Activated T-cell treated with anti-CD3 and anti-CD28 coated beads, Interleukin-2, amount 50 U/mL, for 72 hours (primary cell): Measurements from ENCODE around the gene MLPH. TPM values are rescaled to one million over a fixed set of nuclear protein-coding genes. Genes with fewer than 3 reads are reported as not detected.
A peak's percentile ranks its signal among the peaks of the same experiment; 100 is the strongest.

Experiments used
- ATAC-seq, 2 donors: fragments of 150-1000 bp; cut with Tn5 transposase; replicated peaks in 1 of 2; 2 replicates each; pipeline ENCODE4 v1.10.0; 2021; ENCODE audit warnings: moderate library complexity in 2 of 2, mild to moderate bottlenecking in 1 of 2
- DNase-seq, 2 donors: peaks; one replicate each; pipeline ENCODE4 v3.0.0; 2021 to 2022; ENCODE audit warnings: mixed read lengths in 1 of 2
- H3K27ac Mint-ChIP-seq: one replicate; pipeline ENCODE4 v1.8.0; 2022; ENCODE audit warnings: mild to moderate bottlenecking, moderate library complexity, mixed read lengths
- H3K27me3 Mint-ChIP-seq: one replicate; pipeline ENCODE4 v1.8.0; 2022; ENCODE audit warnings: low read depth, mixed read lengths
- H3K36me3 Mint-ChIP-seq, 2 donors: one replicate each; pipeline ENCODE4 v1.8.0; 2022; ENCODE audit warnings: mixed read lengths in 2 of 2, mild to moderate bottlenecking in 1 of 2; ENCODE audit not compliant: insufficient read depth in 2 of 2
- H3K4me1 Mint-ChIP-seq: one replicate; pipeline ENCODE4 v1.8.0; 2022; ENCODE audit warnings: low read depth, mixed read lengths
- H3K4me3 Mint-ChIP-seq, 2 donors: one replicate each; pipeline ENCODE4 v1.8.0; 2022; ENCODE audit warnings: mild to moderate bottlenecking in 2 of 2, mixed read lengths in 2 of 2, moderate library complexity in 2 of 2
- H3K9me3 Mint-ChIP-seq, 2 donors: one replicate each; pipeline ENCODE4 v1.8.0; 2022; ENCODE audit warnings: mixed read lengths in 2 of 2
- total RNA-seq, 2 donors: library from RNA; stranded (reverse); gene quantifications; one replicate each; pipeline ENCODE4 v1.2.3, GENCODE V29; 2022

MLPH gene
- total RNA-seq, 2 donors from 2014 or later: 0.36 TPM; not detected in 1

GRCh38 chr2:237474931-237475703 lies 11.9 kb upstream of the MLPH start:
- peak; percentile 85 to 87 for ATAC-seq
- peak overlapping the region; percentile 79 for H3K27ac Mint-ChIP-seq
- H3K4me3 Mint-ChIP-seq: peak overlapping the region; percentile 89
- H3K36me3 Mint-ChIP-seq: no peaks in the 10 kb centered on the region
- H3K27me3 Mint-ChIP-seq: peaks cover 24% of the 10 kb centered on the region
- DNase-seq: peak; percentile 79 to 85
- H3K4me1 Mint-ChIP-seq: peaks cover 20% of the 10 kb centered on the region
- H3K9me3 Mint-ChIP-seq: no peaks in the 10 kb centered on the region

GRCh38 chr2:237475704-237476141 lies 11.3 kb upstream of the MLPH start:
- peak; percentile 55 to 70 for DNase-seq
- H3K4me3 Mint-ChIP-seq: peak overlapping the region; percentile 75 to 83
- peaks cover 29% of the 10 kb centered on the region for H3K27me3 Mint-ChIP-seq
- H3K36me3 Mint-ChIP-seq: no peaks in the 10 kb centered on the region
- H3K27ac Mint-ChIP-seq: peak overlapping the region; percentile 75
- ATAC-seq: peak; percentile 79 to 81
- peaks cover 20% of the 10 kb centered on the region for H3K4me1 Mint-ChIP-seq
- H3K9me3 Mint-ChIP-seq: no peaks in the 10 kb centered on the region

- DNase-seq: no peak
- no peaks in the 10 kb centered on the region for H3K9me3 Mint-ChIP-seq
- no peaks in the 10 kb centered on the region for H3K36me3 Mint-ChIP-seq
- H3K27me3 Mint-ChIP-seq: peaks cover 45% of the 10 kb centered on the region
- no peak overlapping the region for H3K4me3 Mint-ChIP-seq
- H3K27ac Mint-ChIP-seq: no peak overlapping the region
- ATAC-seq: no peak
- peaks cover 20% of the 10 kb centered on the region for H3K4me1 Mint-ChIP-seq
These were observed 9.0 kb upstream of the MLPH start for GRCh38 chr2:237478095-237478494.

- no peak overlapping the region for H3K4me3 Mint-ChIP-seq
- no peak for ATAC-seq
- no peak overlapping the region for H3K27ac Mint-ChIP-seq
- H3K4me1 Mint-ChIP-seq: peaks cover 15% of the 10 kb centered on the region
- no peaks in the 10 kb centered on the region for H3K9me3 Mint-ChIP-seq
- no peaks in the 10 kb centered on the region for H3K36me3 Mint-ChIP-seq
- DNase-seq: no peak
- H3K27me3 Mint-ChIP-seq: peaks cover 46% of the 10 kb centered on the region
These were observed 8.1 kb upstream of the MLPH start for GRCh38 chr2:237478979-237479378.

GRCh38 chr2:237479747-237480146 lies 7.3 kb upstream of the MLPH start:
- Mint-ChIP-seq H3K9me3 (no peaks in the 10 kb centered on the region), H3K27me3 (peaks cover 53% of the 10 kb centered on the region), H3K27ac (no peak overlapping the region), H3K36me3 (no peaks in the 10 kb centered on the region), H3K4me1 (peaks cover 10% of the 10 kb centered on the region), H3K4me3 (no peak overlapping the region)
- no peak for DNase-seq
- no peak for ATAC-seq

GRCh38 chr2:237480556-237480955 lies 6.5 kb upstream of the MLPH start:
- peaks cover 10% of the 10 kb centered on the region for H3K4me1 Mint-ChIP-seq
- ATAC-seq (no peak), DNase-seq (no peak)
- no peaks in the 10 kb centered on the region for H3K9me3 Mint-ChIP-seq
- H3K27ac Mint-ChIP-seq: no peak overlapping the region
- peaks cover 59% of the 10 kb centered on the region for H3K27me3 Mint-ChIP-seq
- H3K36me3 Mint-ChIP-seq: no peaks in the 10 kb centered on the region
- no peak overlapping the region for H3K4me3 Mint-ChIP-seq

GRCh38 chr2:237480988-237481525 lies 6.0 kb upstream of the MLPH start:
- no peaks in the 10 kb centered on the region for H3K36me3 Mint-ChIP-seq

GRCh38 chr2:237482485-237482884 lies 4.6 kb upstream of the MLPH start:
- H3K9me3 Mint-ChIP-seq: no peaks in the 10 kb centered on the region
- ATAC-seq: no peak
- no peaks in the 10 kb centered on the region for H3K4me1 Mint-ChIP-seq
- H3K27me3 Mint-ChIP-seq: peaks cover 50% of the 10 kb centered on the region
- no peaks in the 10 kb centered on the region for H3K36me3 Mint-ChIP-seq
- no peak overlapping the region for H3K27ac Mint-ChIP-seq
- H3K4me3 Mint-ChIP-seq: no peak overlapping the region
- no peak for DNase-seq

More at GRCh38 chr2:237480988-237481525, 6.0 kb upstream of the MLPH start:
- Mint-ChIP-seq H3K4me3 (no peak overlapping the region), H3K27me3 (peaks cover 62% of the 10 kb centered on the region), H3K9me3 (no peaks in the 10 kb centered on the region), H3K27ac (no peak overlapping the region), H3K4me1 (peaks cover 6% of the 10 kb centered on the region)
- DNase-seq: no peak
- no peak for ATAC-seq

- no peak for DNase-seq
- H3K4me1 Mint-ChIP-seq: no peaks in the 10 kb centered on the region
- ATAC-seq: no peak
- no peak overlapping the region for H3K27ac Mint-ChIP-seq
- no peak overlapping the region for H3K4me3 Mint-ChIP-seq
- no peaks in the 10 kb centered on the region for H3K36me3 Mint-ChIP-seq
- H3K27me3 Mint-ChIP-seq: peaks cover 52% of the 10 kb centered on the region
- no peaks in the 10 kb centered on the region for H3K9me3 Mint-ChIP-seq
These were observed 3.9 kb upstream of the MLPH start for GRCh38 chr2:237483018-237483731.

- no peaks in the 10 kb centered on the region for H3K36me3 Mint-ChIP-seq
- no peak overlapping the region for H3K4me3 Mint-ChIP-seq
- no peak overlapping the region for H3K27ac Mint-ChIP-seq
- ATAC-seq (no peak), DNase-seq (no peak)
- no peaks in the 10 kb centered on the region for H3K4me1 Mint-ChIP-seq
- H3K9me3 Mint-ChIP-seq: no peaks in the 10 kb centered on the region
- peaks cover 67% of the 10 kb centered on the region for H3K27me3 Mint-ChIP-seq
These were observed 1.7 kb upstream of the MLPH start for GRCh38 chr2:237485304-237485703.

GRCh38 chr2:237485844-237486243 lies 1.2 kb upstream of the MLPH start:
- Mint-ChIP-seq H3K36me3 (peaks cover 0 to 4% of the 10 kb centered on the region in 2 donors), H3K27me3 (peaks cover 70% of the 10 kb centered on the region), H3K4me1 (no peaks in the 10 kb centered on the region), H3K4me3 (no peak overlapping the region), H3K27ac (no peak overlapping the region), H3K9me3 (no peaks in the 10 kb centered on the region)
- DNase-seq: no peak
- no peak for ATAC-seq

GRCh38 chr2:237486334-237486818 lies 675 bp upstream of the MLPH start:
- Mint-ChIP-seq H3K36me3 (peaks cover 3 to 8% of the 10 kb centered on the region in 2 donors), H3K27me3 (peaks cover 66% of the 10 kb centered on the region), H3K9me3 (peaks cover 0 to under 1% of the 10 kb centered on the region in 2 donors), H3K27ac (no peak overlapping the region), H3K4me1 (no peaks in the 10 kb centered on the region), H3K4me3 (no peak overlapping the region)
- no peak for DNase-seq
- no peak for ATAC-seq

GRCh38 chr2:237487496-237487895 lies 445 bp downstream of the MLPH start:
- no peak overlapping the region for H3K27ac Mint-ChIP-seq
- H3K27me3 Mint-ChIP-seq: peaks cover 55% of the 10 kb centered on the region
- DNase-seq: no peak
- H3K9me3 Mint-ChIP-seq: peaks cover 0 to 2% of the 10 kb centered on the region in 2 donors
- H3K4me3 Mint-ChIP-seq: no peak overlapping the region
- peaks cover 7 to 11% of the 10 kb centered on the region in 2 donors for H3K36me3 Mint-ChIP-seq
- H3K4me1 Mint-ChIP-seq: no peaks in the 10 kb centered on the region
- no peak for ATAC-seq
